GM12878 (cell line): ENCODE data around the gene PPP1R3G. TPM values are rescaled to one million over a fixed set of nuclear protein-coding genes. Genes with fewer than 3 reads are reported as not detected.

Source experiments
- ATAC-seq: fragments of 200-7000 bp; cut with Tn5 transposase; 3 replicates; pipeline ENCODE4 v1.9.1; 2020; ENCODE audit warnings: mild to moderate bottlenecking, moderate library complexity
- BruUV-seq: library from RNA; stranded (reverse); fragments of 400-500 nt; replicated peaks from 2 replicates; lab custom pipeline; 2021; lab: Mats Ljungman, UMichigan
- CTCF ChIA-PET: fragments of 300-600 bp; sonication (Branson Sonifier 250); formaldehyde crosslinking; extraction: SDS; loops from one replicate; lab custom pipeline; 2021; ENCODE audit warnings: inconsistent platforms; lab: Yijun Ruan, JAX
- POLR2A ChIA-PET: fragments of 350-600 bp; formaldehyde crosslinking; extraction: SDS; loops from one replicate; lab custom pipeline; 2021; ENCODE audit warnings: inconsistent platforms; lab: Charles Lee
- RAD21 ChIA-PET: fragments of 300-600 bp; sonication (Branson Sonifier 250); formaldehyde crosslinking; loops from one replicate; lab custom pipeline; 2023; ENCODE audit warnings: antibody characterized with exemption; ENCODE audit not compliant: unreplicated experiment; lab: Charles Lee
- SMC1A ChIA-PET: fragments of 300-600 bp; sonication (Branson Sonifier 250); formaldehyde crosslinking; loops from one replicate; lab custom pipeline; 2023; ENCODE audit not compliant: unreplicated experiment, uncharacterized antibody; lab: Charles Lee
- DNase-seq: peaks from one replicate; pipeline ENCODE4 v3.0.0-alpha.2; 2011; ENCODE audit warnings: low read depth, low spot score
- FAIRE-seq: peaks from 3 replicates; lab custom pipeline; 2011; peaks lifted over from hg19 to GRCh38; lab: Jason Lieb, UNC
- H2AFZ ChIP-seq: 2 replicates; pipeline ENCODE4 v1.6.0; 2011; ENCODE audit warnings: low read depth, low read length, control low read depth; ENCODE audit not compliant: control insufficient read depth
- H3K27ac ChIP-seq: 2 replicates; pipeline ENCODE4 v1.5.1; 2011; ENCODE audit warnings: control low read depth; ENCODE audit not compliant: control insufficient read depth, insufficient read depth
- H3K27me3 ChIP-seq, 2 experiments: replicated peaks in 1 of 2; 2 replicates each; pipeline versions ENCODE4 v1.6.0 to v1.6.1; 2011; ENCODE audit warnings: low read length in 1 of 2; ENCODE audit not compliant: control insufficient read depth in 2 of 2, insufficient read depth in 2 of 2
- H3K36me3 ChIP-seq, 2 experiments: 2 replicates each; pipeline ENCODE4 v1.5.1; 2011; ENCODE audit warnings: low read length in 1 of 2; ENCODE audit not compliant: control insufficient read depth in 2 of 2, insufficient read depth in 2 of 2
- H3K4me1 ChIP-seq: 2 replicates; pipeline ENCODE4 v1.6.1; 2011; ENCODE audit warnings: mild to moderate bottlenecking, low read length, moderate library complexity, mixed read lengths; ENCODE audit not compliant: control insufficient read depth, insufficient read depth
- H3K4me2 ChIP-seq: 2 replicates; pipeline ENCODE4 v1.6.0; 2011; ENCODE audit warnings: control low read depth; ENCODE audit not compliant: control insufficient read depth, insufficient read depth
- H3K4me3 ChIP-seq: fragments of 200-600 bp; sonication (generic); 2 replicates; pipeline ENCODE4 v1.5.1; 2016
- H3K79me2 ChIP-seq: 2 replicates; pipeline ENCODE4 v1.6.0; 2011; ENCODE audit warnings: low read length; ENCODE audit not compliant: control insufficient read depth, insufficient read depth
- H3K9ac ChIP-seq: 2 replicates; pipeline ENCODE4 v1.8.0; 2011; ENCODE audit warnings: low read length, control low read depth, mixed read lengths; ENCODE audit not compliant: control insufficient read depth, insufficient read depth
- H3K9me3 ChIP-seq: replicated peaks from 3 replicates; pipeline ENCODE4 v1.5.1; 2011; ENCODE audit warnings: mild to moderate bottlenecking, low read length; ENCODE audit not compliant: control insufficient read depth, insufficient read depth
- H4K20me1 ChIP-seq: 2 replicates; pipeline ENCODE4 v1.6.0; 2011; ENCODE audit not compliant: control insufficient read depth, insufficient read depth
- POLR2AphosphoS2 ChIP-seq: IDR thresholded peaks from 2 replicates; pipeline ENCODE4 v1.6.1; 2011; ENCODE audit warnings: low read depth, mild to moderate bottlenecking, low read length, improper control_type of control experiment, moderate library complexity
- RAD51 ChIP-seq: fragments of 450-650 bp; IDR thresholded peaks from 2 replicates; pipeline ENCODE4 v1.6.1; 2016; ENCODE audit warnings: moderate library complexity, mild to moderate bottlenecking, inconsistent platforms
- RB1 ChIP-seq: fragments of 450-650 bp; formaldehyde crosslinking; IDR thresholded peaks from 2 replicates; pipeline ENCODE4 v1.6.1; 2017; ENCODE audit warnings: mild to moderate bottlenecking, borderline replicate concordance
- RELA ChIP-seq: fragments of 450-650 bp; IDR thresholded peaks from 2 replicates; pipeline ENCODE4 v1.8.0; 2014; ENCODE audit warnings: borderline replicate concordance; ENCODE audit not compliant: partially characterized antibody
- REST ChIP-seq: IDR thresholded peaks from 2 replicates; pipeline ENCODE4 v1.6.1; 2012; ENCODE audit warnings: mild to moderate bottlenecking, low read depth, low read length
- SUPT20H ChIP-seq: IDR thresholded peaks from 2 replicates; pipeline ENCODE4 v1.6.1; 2011; ENCODE audit warnings: low read depth, mild to moderate bottlenecking, low read length, moderate library complexity, borderline replicate concordance; ENCODE audit not compliant: control insufficient read depth
- TBL1XR1 ChIP-seq: IDR thresholded peaks from 2 replicates; pipeline ENCODE4 v1.6.1; 2012; ENCODE audit warnings: low read depth, low read length, improper control_type of control experiment
- WRNIP1 ChIP-seq: IDR thresholded peaks from 2 replicates; pipeline ENCODE4 v1.6.1; 2011; ENCODE audit warnings: low read depth, low read length, improper control_type of control experiment, borderline replicate concordance
- WGBS: methylation state at CpG from one replicate; pipeline ENCODE4 v1.1.6; 2016; ENCODE audit warnings: low lambda C conversion rate; ENCODE audit not compliant: insufficient replicate concordance, insufficient coverage; ENCODE audit errors: missing lambda C conversion rate; 5-methylcytosine and 5-hydroxymethylcytosine counted together
- in situ Hi-C: fragments of 300-500 bp; cut with MboI; formaldehyde crosslinking; loops from 9 replicates; pipeline ENCODE4 v1.14.3; 2018; ENCODE audit warnings: mixed read lengths
- intact Hi-C: fragments of 100-400 bp; cut with micrococcal nuclease; formaldehyde crosslinking; loops from one replicate; pipeline ENCODE4 v1.14.2; 2022; ENCODE audit not compliant: unreplicated experiment
- polyA plus RNA-seq, 11 experiments: library from polyadenylated mRNA; depleted of rRNA in 4 of 11; unstranded in 6 of 11; stranded (reverse) in 5 of 11; fragments of >200 nt; fragmentation: Nextera tagmentation in 4 of 11; fragmentation: Illumina TruSeq in 1 of 11; extraction: Ambion mirVana in 4 of 11; extraction: Trizol in 1 of 11; gene quantifications; 1 replicate in 1 of 11; 2 replicates in 10 of 11; pipeline versions ENCODE4 v1.2.1 to v1.2.3, GENCODE V29; 2011 to 2016; ENCODE audit warnings: inconsistent platforms in 2 of 11, missing spikeins in 2 of 11, low read depth in 1 of 11
- total RNA-seq, 4 experiments: library from RNA; depleted of rRNA in 3 of 4; stranded (reverse); fragments of >200 nt in 3 of 4; fragmentation: Illumina TruSeq in 1 of 4; extraction: Trizol in 1 of 4; gene quantifications; 2 replicates each; pipeline versions ENCODE4 v1.2.1 to v1.2.3, GENCODE V29; 2013 to 2021

Gene PPP1R3G
- total and polyA plus RNA-seq, 10 of the 15 experiments (the other 5 are each of a cell fraction or from before 2014, with no cell fraction given) = 0.01 to 0.10 (median 0.04) TPM; not detected in 4

- ATAC-seq = no peak
- DNase-seq = no peak
- FAIRE-seq = no peak
- no peaks in the 10 kb centered on the region for H3K36me3 ChIP-seq
- no peaks in the 10 kb centered on the region for H4K20me1 ChIP-seq
- H3K4me1 ChIP-seq = no peaks in the 10 kb centered on the region
- peaks cover 5% of the 10 kb centered on the region for H3K9me3 ChIP-seq
- no TSS peak for BruUV-seq
- no peak overlapping the region for H3K4me3 ChIP-seq
- H3K27ac ChIP-seq = no peak overlapping the region
- H3K79me2 ChIP-seq = no peaks in the 10 kb centered on the region
- SMC1A ChIA-PET = no interaction called here
- no peak overlapping the region for H3K9ac ChIP-seq
- POLR2A ChIA-PET = no interaction called here
- H2AFZ ChIP-seq = no peak overlapping the region
- TF ChIP-seq REST (peak; percentile 42; the same call in 1 of the 2 replicates), POLR2AphosphoS2 (no peak)
- CTCF ChIA-PET = no interaction called here
- in situ Hi-C loops (no loop called here), intact Hi-C loops (loop anchor here (5.0 kb wide), 1 partner anchor 77 kb away; no protein-coding TSS in a partner anchor)
- RAD21 ChIA-PET = no interaction called here
- no peaks in the 10 kb centered on the region; a peak in 1 of 4 replicates for H3K27me3 ChIP-seq
- WGBS = 12% methylated on average over 4 of the region's 4 CpGs
- H3K4me2 ChIP-seq = no peak overlapping the region
Observed at GRCh38 chr6:5055118-5055517, 30.0 kb upstream of the PPP1R3G start.

DNA sequence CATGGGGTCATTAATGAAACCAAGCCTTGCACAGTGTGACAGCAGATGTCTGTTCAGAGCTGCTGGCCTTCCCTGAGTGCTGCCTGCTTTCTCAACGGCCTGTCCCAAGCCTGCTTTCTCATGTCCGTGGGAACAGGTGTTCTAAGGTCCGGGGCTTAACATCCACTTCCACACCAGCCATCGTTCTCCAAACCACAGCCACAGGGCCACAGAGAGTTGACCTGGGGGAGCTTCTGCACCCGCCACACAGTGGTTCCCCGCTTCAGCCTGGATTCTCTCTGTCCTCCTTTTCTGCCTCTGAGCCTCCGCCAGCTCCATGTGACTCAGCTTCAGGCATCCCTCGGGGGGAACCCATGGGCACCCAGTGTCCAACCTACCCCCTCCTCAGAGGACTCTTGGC lies 26.9 kb upstream of the PPP1R3G start:
- no peak overlapping the region for H2AFZ ChIP-seq
- no TSS peak for BruUV-seq
- TF ChIP-seq WRNIP1 (no peak), RB1 (no peak), RELA (no peak), RAD51 (no peak), SUPT20H (no peak), TBL1XR1 (no peak)
- DNase-seq (no peak), FAIRE-seq (no peak), ATAC-seq (no peak)
- no peaks in the 10 kb centered on the region; a peak in 1 of 4 replicates for H3K27me3 ChIP-seq
- no peak overlapping the region for H3K4me2 ChIP-seq
- H3K27ac ChIP-seq = no peak overlapping the region
- no peak overlapping the region for H3K4me3 ChIP-seq
- H3K79me2 ChIP-seq = no peaks in the 10 kb centered on the region
- RAD21 ChIA-PET = interaction anchor here (0.6 kb wide), 1 partner anchor 1002 kb away, joined by 3 read pairs; no protein-coding TSS in a partner anchor
- intact Hi-C loops (loop anchor here (5.0 kb wide), 1 partner anchor 74 kb away; no protein-coding TSS in a partner anchor), in situ Hi-C loops (no loop called here)
- no peaks in the 10 kb centered on the region for H4K20me1 ChIP-seq
- H3K36me3 ChIP-seq = no peaks in the 10 kb centered on the region
- 57% methylated on average over 8 of the region's 8 CpGs for WGBS
- no peak overlapping the region for H3K9ac ChIP-seq
- no peaks in the 10 kb centered on the region; the same call in 1 of the 3 replicates for H3K9me3 ChIP-seq
- SMC1A ChIA-PET = no interaction called here
- CTCF ChIA-PET = interaction anchor here (0.6 to 1.0 kb wide), 3 partner anchors 82 to 1381 kb away, joined by 3 to 4 read pairs (median 3); no protein-coding TSS in a partner anchor
- POLR2A ChIA-PET = no interaction called here
- H3K4me1 ChIP-seq = no peaks in the 10 kb centered on the region
